ENCODE data around the gene MBLAC1.
"Not testable (repeated sequence)": the region's sequence is repeated elsewhere in the genome, so short reads cannot be mapped to it uniquely, and the experiment has no call there.

The MBLAC1 gene

GRCh38 chr7:100124301-100125230 lies 2.2 kb upstream of the MBLAC1 start:
- DNase-seq = no peak

- DNase-seq = no peak
Measured at GRCh38 chr7:100126239-100126930, 382 bp upstream of the MBLAC1 start.

GRCh38 chr7:100127866-100128636 lies 1.3 kb downstream of the MBLAC1 start:
- DNase-seq = peak in 1 of 2 experiments; percentile 7

- DNase-seq = no peak
Measured at GRCh38 chr7:100128637-100128963, 1.8 kb downstream of the MBLAC1 start.

- not testable (repeated sequence) for DNase-seq
Measured at GRCh38 chr7:100130220-100130607, 3.4 kb downstream of the MBLAC1 start.

GRCh38 chr7:100130608-100131453 lies 4.1 kb downstream of the MBLAC1 start:
- peak; percentile 43 to 70 for DNase-seq

- peak in 1 of 2 experiments; percentile 25 for DNase-seq
Measured at GRCh38 chr7:100132126-100132525, 5.4 kb downstream of the MBLAC1 start.

- peak; percentile 61 to 74 for DNase-seq
Measured at GRCh38 chr7:100132697-100133151, 6.0 kb downstream of the MBLAC1 start.

- no peak for DNase-seq
Measured at GRCh38 chr7:100137851-100138760, 11.3 kb downstream of the MBLAC1 start.

GRCh38 chr7:100141555-100141949 lies 14.8 kb downstream of the MBLAC1 start:
- no peak for DNase-seq

GRCh38 chr7:100142461-100142860 lies 15.7 kb downstream of the MBLAC1 start:
- DNase-seq = no peak

- DNase-seq = not testable (repeated sequence)
Measured at GRCh38 chr7:100146350-100146749, 19.6 kb downstream of the MBLAC1 start.

- no peak for DNase-seq
Measured at GRCh38 chr7:100147278-100147677, 20.5 kb downstream of the MBLAC1 start.

GRCh38 chr7:100148225-100148558 lies 21.4 kb downstream of the MBLAC1 start:
- no peak for DNase-seq

- DNase-seq = peak; percentile 98
Measured at GRCh38 chr7:100148559-100149328, 22.0 kb downstream of the MBLAC1 start, which contains the start of gene LAMTOR4. Gene LAMTOR4 (plus strand): TSS chr7:100148918. CDS start chr7:100148973, 55 bp downstream.

GRCh38 chr7:100152404-100152803 lies 25.6 kb downstream of the MBLAC1 start:
- DNase-seq = no peak

- no peak for DNase-seq
Measured at GRCh38 chr7:100152937-100153666, 26.3 kb downstream of the MBLAC1 start.

- DNase-seq = no peak
Measured at GRCh38 chr7:100153708-100154535, 27.2 kb downstream of the MBLAC1 start.

Measured in SHP77 (cell line).